RWPE2 (cell line): ENCODE results near the gene NECTIN1.

Experiments
- ATAC-seq: fragments of 200-7000 bp; cut with Tn5 transposase; 3 replicates; pipeline ENCODE4 v1.9.1; 2021; ENCODE audit warnings: low read depth
- DNase-seq: peaks from one replicate; pipeline ENCODE4 v3.0.0-alpha.2; 2020; ENCODE audit warnings: low spot score
- H3K27ac ChIP-seq: fragments of 450-650 bp; 2 replicates; pipeline ENCODE4 v1.5.1; 2017; ENCODE audit warnings: mild to moderate bottlenecking; ENCODE audit not compliant: poor library complexity, severe bottlenecking
- H3K27me3 ChIP-seq: fragments of 250-450 bp; sonication (Bioruptor Pico); 2 replicates; pipeline ENCODE4 v1.5.1; 2021; ENCODE audit warnings: mild to moderate bottlenecking, moderate library complexity; ENCODE audit not compliant: insufficient read depth, poor library complexity, severe bottlenecking
- H3K36me3 ChIP-seq: fragments of 250-450 bp; sonication (Bioruptor Pico); 2 replicates; pipeline ENCODE4 v1.5.1; 2020; ENCODE audit warnings: low read depth, mild to moderate bottlenecking, moderate library complexity
- H3K4me1 ChIP-seq: fragments of 250-450 bp; sonication (Bioruptor Pico); 2 replicates; pipeline ENCODE4 v1.5.1; 2021; ENCODE audit warnings: mild to moderate bottlenecking, moderate library complexity; ENCODE audit not compliant: insufficient read depth, poor library complexity, severe bottlenecking
- H3K4me3 ChIP-seq: fragments of 250-450 bp; sonication (Bioruptor Pico); 2 replicates; pipeline ENCODE4 v1.5.1; 2021; ENCODE audit warnings: mild to moderate bottlenecking, moderate library complexity; ENCODE audit not compliant: severe bottlenecking
- H3K9me3 ChIP-seq: fragments of 250-450 bp; sonication (Bioruptor Pico); 2 replicates; pipeline ENCODE4 v1.5.1; 2021; ENCODE audit warnings: mild to moderate bottlenecking, moderate library complexity; ENCODE audit not compliant: severe bottlenecking
- CTCF ChIP-seq: fragments of 450-650 bp; IDR thresholded peaks from one replicate; pipeline ENCODE4 v1.5.1; 2017; ENCODE audit warnings: mild to moderate bottlenecking, moderate library complexity; ENCODE audit not compliant: poor library complexity, severe bottlenecking

Gene NECTIN1

DNA sequence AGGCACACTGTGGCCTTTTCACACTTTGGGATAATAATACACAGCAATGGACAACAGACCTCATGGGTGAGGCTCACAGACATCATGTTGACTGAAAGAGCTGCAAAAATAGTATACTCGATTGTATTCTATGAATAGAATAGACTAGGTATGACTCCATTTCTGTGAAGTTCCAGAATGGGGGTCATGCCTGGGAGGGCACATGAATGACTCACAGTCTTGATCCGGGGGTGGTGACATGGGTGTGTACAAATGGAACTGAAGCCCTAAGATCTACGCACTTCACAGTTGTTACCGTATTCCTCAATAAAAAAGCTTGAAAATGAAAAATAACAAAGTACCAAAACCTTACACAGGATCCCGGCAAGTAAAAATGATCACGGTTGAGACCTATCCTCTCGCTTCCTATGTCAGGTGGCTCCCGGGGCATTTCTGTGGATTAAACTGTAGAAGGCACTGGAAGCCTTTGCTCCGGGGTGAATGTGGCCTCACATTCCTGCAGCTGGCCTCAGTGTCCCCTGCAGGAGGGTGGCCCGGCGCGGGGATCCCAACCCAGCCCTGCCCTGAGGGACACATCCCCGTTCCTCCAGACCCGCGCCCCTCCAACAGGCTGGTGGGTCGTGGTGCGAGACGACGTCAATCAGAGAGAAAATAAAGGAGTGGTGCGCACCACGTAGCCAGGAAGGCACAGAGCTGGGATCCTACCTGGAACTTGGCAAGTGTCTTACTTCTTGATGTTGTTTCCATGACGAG is 75.9 kb downstream of the NECTIN1 start:
- Histone ChIP-seq H3K36me3 (no peaks in the 10 kb centered on the region), H3K27ac (no peak overlapping the region), H3K4me3 (no peak overlapping the region), H3K27me3 (no peaks in the 10 kb centered on the region), H3K9me3 (no peaks in the 10 kb centered on the region), H3K4me1 (no peaks in the 10 kb centered on the region)
- DNase-seq (no peak), ATAC-seq (no peak)
- no peak for TF ChIP-seq CTCF

GRCh38 chr11:119651802-119652584 is 77.0 kb downstream of the NECTIN1 start:
- no peak for DNase-seq
- TF ChIP-seq CTCF, result no peak
- Histone ChIP-seq H3K27me3 (no peaks in the 10 kb centered on the region), H3K9me3 (no peaks in the 10 kb centered on the region), H3K4me1 (no peaks in the 10 kb centered on the region), H3K36me3 (no peaks in the 10 kb centered on the region), H3K27ac (no peak overlapping the region), H3K4me3 (no peak overlapping the region)
- 0 out of 3 replicates have a peak, but pooled peaks have one; percentile 21 for ATAC-seq

DNA sequence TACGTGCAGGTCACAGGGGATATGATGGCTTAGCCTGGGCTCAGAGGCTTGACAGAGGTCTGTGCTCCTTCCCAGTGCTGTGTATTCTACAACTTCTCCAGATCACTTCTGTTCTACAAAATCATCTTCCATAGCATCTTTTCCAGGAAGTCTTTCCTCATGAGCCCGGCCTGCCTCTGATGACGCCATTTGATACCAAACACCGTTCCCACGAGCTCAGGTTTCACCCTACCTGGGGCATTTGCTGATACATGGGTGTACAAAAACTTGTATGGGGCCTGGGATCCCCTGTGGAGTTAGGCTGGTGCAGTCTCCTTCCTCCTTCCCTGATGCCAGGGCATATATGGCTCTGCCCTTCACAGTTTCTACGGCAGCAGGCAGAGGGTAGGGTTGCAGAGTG is 78.7 kb downstream of the NECTIN1 start:
- DNase-seq (no peak), ATAC-seq (no peak)
- H3K4me1 ChIP-seq, result no peaks in the 10 kb centered on the region
- H3K36me3 ChIP-seq, result no peaks in the 10 kb centered on the region
- no peak overlapping the region for H3K4me3 ChIP-seq
- H3K9me3 ChIP-seq, result no peaks in the 10 kb centered on the region
- no peaks in the 10 kb centered on the region for H3K27me3 ChIP-seq
- no peak for TF ChIP-seq CTCF
- no peak overlapping the region for H3K27ac ChIP-seq

- Histone ChIP-seq H3K9me3 (no peaks in the 10 kb centered on the region), H3K36me3 (no peaks in the 10 kb centered on the region), H3K4me1 (no peaks in the 10 kb centered on the region), H3K4me3 (no peak overlapping the region), H3K27me3 (no peaks in the 10 kb centered on the region), H3K27ac (no peak overlapping the region)
- DNase-seq (no peak), ATAC-seq (no peak)
- no peak for TF ChIP-seq CTCF
These were observed 81.7 kb downstream of the NECTIN1 start for GRCh38 chr11:119647254-119647653.
